Skeletal muscle cell (primary cell): ENCODE data around the gene TMEFF2.
"Not testable (repeated sequence)": the region's sequence is repeated elsewhere in the genome, so short reads cannot be mapped to it uniquely, and the experiment has no call there.

Experiments used
- DNase-seq: peaks from one replicate; pipeline ENCODE4 v3.0.0-alpha.2; 2010; ENCODE audit warnings: low read depth
- H3K4me3 ChIP-seq: 2 replicates; pipeline ENCODE4 v1.5.1; 2011; ENCODE audit warnings: low read depth, mild to moderate bottlenecking, control low read depth, low read length, moderate library complexity

TMEFF2 gene

GRCh38 chr2:191922736-191923651 lies 271.7 kb downstream of the TMEFF2 start:
- H3K4me3 ChIP-seq: no peak overlapping the region
- DNase-seq: no peak

DNA sequence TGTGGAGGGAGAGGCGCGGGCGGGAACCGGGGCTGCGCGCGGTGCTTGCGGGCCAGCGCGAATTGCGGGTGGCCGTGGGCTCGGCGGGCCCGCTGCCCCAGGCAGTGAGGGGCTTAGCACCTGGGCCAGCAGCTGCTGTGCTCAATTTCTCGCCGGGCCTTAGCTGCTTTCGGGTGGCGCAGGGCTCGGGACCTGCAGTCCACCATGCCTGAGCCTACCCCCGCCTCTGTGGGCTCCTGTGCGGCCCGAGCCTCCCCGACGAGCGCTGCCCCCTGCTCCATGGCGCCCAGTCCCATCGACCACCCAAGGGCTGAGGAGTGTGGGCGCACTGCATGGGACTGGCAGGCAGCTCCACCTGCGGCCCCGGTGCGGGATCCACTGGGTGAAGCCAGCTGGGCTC lies 273.1 kb downstream of the TMEFF2 start:
- not testable (repeated sequence) for DNase-seq, H3K4me3 ChIP-seq

DNA sequence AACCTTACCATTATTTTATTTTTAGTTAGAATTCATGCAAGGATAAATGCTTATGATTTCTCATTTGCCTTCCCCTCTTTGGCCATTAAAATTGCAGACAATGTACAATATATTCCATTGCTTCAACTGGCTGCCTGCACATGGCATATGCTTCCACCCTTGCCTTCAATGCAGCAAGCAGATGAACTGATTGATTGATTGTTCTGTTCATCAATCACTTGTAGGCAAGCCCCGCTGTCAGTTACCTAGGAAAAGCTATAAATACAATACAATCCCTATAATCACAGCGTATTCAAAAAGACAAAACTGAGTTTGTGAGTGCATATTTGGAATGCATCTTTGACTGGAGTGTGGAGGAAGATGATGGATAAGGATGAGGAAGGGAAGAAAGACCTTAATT lies 274.2 kb downstream of the TMEFF2 start:
- no peak overlapping the region for H3K4me3 ChIP-seq
- no peak for DNase-seq

- DNase-seq: no peak
- H3K4me3 ChIP-seq: no peak overlapping the region
Observed at GRCh38 chr2:191917967-191918651, 276.6 kb downstream of the TMEFF2 start.

- no peak for DNase-seq
- H3K4me3 ChIP-seq: no peak overlapping the region
Observed at GRCh38 chr2:191917430-191917881, 277.3 kb downstream of the TMEFF2 start.

DNA sequence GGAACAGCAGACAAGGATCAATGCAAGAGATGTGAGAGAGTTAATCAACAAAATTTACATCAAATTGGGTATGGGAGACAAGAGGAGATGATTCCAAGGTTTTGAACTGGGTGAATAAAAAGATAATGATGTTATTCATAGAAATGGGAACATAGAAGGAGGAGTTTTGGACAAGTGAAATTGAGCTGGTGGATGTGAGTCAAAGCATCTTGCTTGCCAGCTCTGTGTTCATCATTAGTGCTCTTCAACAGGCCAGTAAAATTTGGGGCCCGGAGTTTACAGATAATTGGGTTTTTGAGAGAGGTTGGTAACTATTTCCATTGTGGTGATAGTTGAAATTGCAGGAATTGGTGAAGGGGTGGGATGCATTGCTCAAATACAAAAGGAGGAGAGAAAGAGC lies 277.9 kb downstream of the TMEFF2 start:
- H3K4me3 ChIP-seq: no peak overlapping the region
- DNase-seq: no peak

- DNase-seq: no peak
- H3K4me3 ChIP-seq: no peak overlapping the region
Observed at GRCh38 chr2:191915750-191916149, 279.0 kb downstream of the TMEFF2 start.

DNA sequence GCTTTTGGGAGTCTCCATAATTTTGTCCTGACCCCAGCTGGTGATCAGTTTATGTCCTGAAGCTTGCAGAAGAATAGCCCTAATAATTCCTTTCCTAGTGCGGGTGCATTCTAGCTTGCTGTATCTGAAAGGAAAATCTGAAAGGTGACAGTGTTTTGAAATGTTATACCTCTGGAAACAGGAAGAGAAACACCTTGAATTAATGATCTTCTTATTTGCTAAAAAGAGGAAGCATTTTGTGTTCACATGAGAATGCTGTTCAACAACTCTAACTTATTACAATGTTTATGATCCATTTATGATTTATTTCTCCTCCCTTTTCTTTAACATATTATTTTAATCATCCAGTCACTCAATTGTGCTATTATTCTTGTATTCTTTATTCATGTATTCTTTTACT lies 280.9 kb downstream of the TMEFF2 start:
- no peak overlapping the region for H3K4me3 ChIP-seq
- DNase-seq: no peak

GRCh38 chr2:191912764-191913163 lies 282.0 kb downstream of the TMEFF2 start:
- no peak overlapping the region for H3K4me3 ChIP-seq
- DNase-seq: no peak

DNA sequence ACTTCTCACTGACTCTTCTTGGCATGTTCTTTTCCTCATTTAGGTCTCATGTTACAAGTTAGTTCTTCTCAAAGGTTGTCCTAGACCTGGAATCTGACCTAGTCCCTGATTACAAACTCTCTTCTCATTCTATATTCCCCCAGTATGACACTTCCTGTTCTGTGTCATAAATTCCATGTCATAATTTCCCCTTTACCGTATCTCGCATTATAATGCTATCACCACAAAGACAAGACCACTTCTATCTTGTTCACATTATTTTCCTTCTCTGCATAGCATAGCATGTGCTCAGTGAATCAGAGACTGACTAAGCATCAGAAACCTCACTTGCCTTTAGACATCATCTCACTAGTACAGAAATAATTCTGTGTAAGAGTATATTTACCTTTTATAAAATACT lies 284.2 kb downstream of the TMEFF2 start:
- H3K4me3 ChIP-seq: no peak overlapping the region
- DNase-seq: peak; percentile 45

GRCh38 chr2:191908874-191909273 lies 285.9 kb downstream of the TMEFF2 start:
- no peak for DNase-seq
- no peak overlapping the region for H3K4me3 ChIP-seq

- H3K4me3 ChIP-seq: no peak overlapping the region
- no peak for DNase-seq
Observed at GRCh38 chr2:191907545-191907944, 287.2 kb downstream of the TMEFF2 start.

- no peak overlapping the region for H3K4me3 ChIP-seq
- DNase-seq: no peak
Observed at GRCh38 chr2:191907091-191907490, 287.6 kb downstream of the TMEFF2 start.

DNA sequence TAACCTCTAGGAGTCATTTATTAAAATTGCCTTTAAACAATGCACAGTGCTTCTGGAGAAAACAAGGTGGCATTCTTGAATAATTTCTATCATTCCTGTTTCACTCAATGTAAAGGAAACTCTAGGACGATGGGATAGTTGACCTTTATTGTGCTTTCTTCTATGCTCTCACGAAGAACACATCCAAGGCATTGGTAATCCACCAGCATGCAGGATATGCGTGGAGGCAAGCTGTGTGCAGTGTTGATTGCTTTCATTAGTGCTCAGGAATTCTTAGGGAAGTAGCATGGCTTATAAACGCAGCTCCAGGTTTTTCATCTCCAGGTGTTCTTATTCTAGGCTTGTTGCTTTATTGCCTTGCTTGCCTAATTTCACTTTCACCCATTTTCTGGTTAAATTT lies 289.4 kb downstream of the TMEFF2 start:
- H3K4me3 ChIP-seq: no peak overlapping the region
- DNase-seq: no peak

GRCh38 chr2:191901031-191901430 lies 293.7 kb downstream of the TMEFF2 start:
- no peak overlapping the region for H3K4me3 ChIP-seq
- DNase-seq: no peak

DNA sequence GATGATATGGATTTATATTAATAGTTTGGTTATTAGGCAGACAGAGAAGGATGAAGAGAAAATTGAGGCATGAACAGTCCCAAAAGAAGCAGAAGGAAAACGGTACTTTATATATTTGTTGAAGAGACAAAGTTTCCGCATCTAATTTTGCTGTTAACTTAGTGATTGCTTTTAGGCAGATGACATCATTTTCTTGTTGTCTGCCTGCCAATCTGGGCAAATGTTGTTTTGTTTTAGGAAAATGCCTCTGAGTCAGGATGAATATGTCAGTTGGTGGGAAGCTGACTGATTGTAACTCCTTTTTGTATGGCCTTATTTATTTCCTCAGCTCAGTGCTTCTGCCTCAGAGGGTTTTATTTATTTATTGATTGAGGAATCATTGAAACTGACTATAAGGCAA lies 295.3 kb downstream of the TMEFF2 start:
- H3K4me3 ChIP-seq: no peak overlapping the region
- DNase-seq: peak; percentile 79
